GM21423 (cell line): ENCODE results near the gene FMNL2.
A peak's percentile ranks its signal among the peaks of the same experiment; 100 is the strongest.

Source experiments
- ATAC-seq: cut with Tn5 transposase; IDR thresholded peaks from one replicate; pipeline ENCODE4 v1.9.1; 2021; ENCODE audit warnings: mild to moderate bottlenecking, moderate library complexity; ENCODE audit not compliant: unreplicated experiment

The FMNL2 gene

DNA sequence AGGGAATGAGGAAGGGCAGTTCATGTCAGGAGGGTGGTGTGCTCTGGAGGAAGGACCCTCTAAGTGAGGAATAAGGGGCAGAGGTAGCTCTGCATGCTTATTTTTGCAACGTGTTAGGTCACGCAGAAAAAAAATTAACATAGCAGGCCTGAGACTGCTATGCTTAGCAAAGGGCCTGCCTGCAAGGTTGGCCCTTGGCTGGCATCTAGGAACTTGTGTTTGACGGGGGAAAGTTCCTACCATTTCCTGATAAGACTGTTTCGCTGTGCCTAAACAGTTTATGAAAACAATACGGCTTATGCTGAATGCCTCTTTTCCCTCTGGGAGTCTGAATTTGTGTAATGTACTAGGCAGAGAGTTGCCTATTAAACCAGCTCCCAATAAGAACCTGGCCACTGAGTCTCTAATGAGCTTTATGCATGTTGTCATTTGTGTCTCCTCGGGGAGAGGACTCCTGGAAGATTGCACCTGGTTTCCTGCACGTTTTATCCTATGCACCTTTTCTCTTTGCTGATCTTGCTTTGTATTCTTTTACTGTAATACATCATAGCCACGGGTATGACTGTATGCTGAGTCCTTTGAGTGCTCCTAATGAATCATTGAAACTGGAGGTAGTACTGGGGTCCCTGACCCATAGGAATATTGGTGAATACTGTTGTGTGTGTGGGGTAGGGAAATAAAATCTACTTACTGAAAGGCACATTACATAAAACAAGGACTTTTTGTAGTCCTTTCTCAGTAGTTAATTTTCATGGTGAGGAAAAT lies 213.3 kb downstream of the FMNL2 start:
- ATAC-seq = no peak

DNA sequence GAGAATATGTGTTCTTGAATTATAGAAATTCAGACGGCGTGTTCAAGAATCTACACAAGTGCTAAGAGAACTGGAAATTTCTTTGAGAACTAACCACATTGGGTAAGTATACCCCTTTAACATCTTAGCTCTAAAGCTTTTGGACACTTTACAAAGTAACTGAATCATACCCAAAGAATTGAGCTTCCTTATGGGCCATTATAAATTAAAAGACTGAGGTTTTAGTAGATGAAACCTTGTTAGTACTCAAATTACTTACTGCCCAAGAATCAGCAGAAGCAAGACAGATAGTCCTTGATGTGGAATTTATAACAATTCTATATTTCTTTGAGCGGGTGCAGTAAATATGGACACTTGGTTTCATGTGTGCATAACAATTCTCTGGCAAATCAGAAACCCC lies 214.0 kb downstream of the FMNL2 start:
- no peak for ATAC-seq

DNA sequence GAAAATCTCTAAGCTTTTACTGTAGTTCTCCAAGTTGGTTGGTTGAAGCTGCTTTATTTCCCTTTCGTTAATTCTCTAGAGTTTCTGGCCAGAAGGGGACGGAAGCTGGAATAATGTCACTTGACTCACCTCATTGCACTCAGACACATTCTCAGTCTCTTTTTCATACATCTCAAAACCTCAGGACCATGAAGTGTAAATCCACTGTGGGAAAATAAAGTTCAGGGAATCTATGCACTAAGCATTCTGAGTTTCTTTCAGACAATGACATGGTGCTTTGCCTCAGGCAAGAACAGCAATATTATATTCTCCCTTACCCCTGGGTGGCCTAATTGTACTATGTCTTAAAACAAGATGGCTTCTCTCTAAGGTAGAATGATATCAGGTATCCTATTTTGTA lies 214.4 kb downstream of the FMNL2 start:
- no peak for ATAC-seq

DNA sequence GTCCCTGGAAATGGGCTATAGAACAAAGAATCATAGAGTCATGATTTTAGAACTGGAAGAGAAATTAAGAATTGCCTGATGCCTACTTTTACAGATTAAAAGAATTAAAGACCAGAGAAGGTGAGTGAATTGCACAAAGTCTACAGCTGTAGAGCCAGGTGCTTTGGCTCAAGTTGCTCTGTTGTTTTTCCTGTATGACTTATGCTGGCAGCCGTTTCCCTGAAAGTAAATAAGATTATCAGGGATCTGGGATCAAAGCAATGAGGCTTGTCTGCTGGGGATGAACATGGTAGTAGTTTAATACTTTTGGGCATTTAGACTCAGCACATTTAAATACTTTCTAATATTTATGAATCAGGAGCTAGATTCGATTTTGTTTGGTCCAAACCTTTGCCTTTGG lies 215.4 kb downstream of the FMNL2 start:
- ATAC-seq = no peak

DNA sequence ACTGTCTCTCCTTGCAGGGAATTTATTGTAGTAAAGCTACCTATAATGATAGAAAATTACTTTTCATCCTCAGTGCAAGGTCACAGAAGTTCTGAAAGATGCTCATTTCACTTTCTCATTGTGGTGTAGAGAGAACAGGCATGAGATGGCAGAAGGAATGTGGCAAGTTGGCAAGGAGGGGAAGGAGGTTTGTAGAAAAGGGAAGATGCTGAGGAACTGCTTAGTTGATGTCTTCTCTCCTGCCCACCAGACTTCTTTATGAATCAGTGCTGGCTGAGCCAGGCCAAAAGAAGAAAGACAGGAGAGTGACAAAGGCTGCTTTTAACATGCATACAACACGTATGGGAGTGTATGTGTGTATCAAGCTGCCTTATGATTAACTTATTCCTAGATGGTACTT lies 217.9 kb downstream of the FMNL2 start:
- no peak for ATAC-seq

DNA sequence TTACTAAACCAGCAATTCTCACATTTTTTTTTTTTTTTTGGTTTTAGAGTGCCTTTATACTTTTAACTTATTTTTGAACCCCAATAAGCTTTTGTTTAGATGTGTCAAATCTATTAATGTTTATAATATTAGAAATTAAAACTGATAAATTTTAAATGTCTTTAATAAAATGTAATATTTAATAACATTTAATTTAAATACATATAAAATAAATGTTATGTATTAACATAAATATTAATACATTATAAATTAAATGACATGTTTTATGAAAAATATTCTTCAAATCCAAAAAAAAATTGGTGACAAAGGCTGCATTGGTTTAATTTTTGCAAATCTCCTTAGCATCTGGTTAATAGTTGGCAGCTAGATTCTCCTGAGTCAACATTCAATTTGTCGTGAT lies 218.5 kb downstream of the FMNL2 start:
- no peak for ATAC-seq

DNA sequence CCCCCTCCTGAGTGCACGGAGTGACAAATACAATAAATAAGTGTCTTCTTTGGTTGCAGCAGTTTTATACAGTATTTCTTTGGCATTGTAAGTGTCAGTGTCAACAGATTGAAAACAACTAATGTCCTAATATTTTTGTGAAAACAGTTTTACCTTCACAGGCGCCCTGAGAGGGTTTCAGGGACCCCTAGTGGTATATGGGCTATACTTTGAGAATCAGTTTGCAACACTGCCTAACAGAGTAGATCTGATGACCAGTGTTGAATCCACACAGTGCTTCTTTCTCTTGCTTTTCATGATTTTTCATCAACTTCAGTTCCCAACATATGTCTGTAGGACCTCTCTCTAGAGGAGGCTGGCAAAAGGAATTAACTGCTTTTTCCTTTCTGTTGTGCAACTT lies 220.1 kb downstream of the FMNL2 start:
- ATAC-seq = no peak

DNA sequence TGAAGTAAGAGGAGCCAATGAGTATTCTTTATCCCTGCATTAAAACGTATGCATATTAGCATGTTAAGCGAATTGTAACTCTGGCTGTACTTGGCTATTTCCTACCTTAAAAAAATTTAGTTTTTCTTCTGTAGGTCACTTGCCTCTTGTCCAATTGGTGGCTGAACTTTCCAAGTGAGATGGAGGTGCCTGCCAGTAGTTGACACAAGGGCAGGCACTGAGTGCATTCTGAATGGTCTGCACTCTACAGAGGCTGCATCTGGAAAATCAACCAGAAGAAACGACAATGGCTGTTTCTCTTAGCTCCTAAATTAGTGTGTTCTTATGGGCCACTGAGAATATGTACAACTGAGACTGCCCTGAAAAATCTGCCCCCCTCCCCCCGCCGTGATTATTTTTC lies 221.5 kb downstream of the FMNL2 start:
- ATAC-seq = no peak

DNA sequence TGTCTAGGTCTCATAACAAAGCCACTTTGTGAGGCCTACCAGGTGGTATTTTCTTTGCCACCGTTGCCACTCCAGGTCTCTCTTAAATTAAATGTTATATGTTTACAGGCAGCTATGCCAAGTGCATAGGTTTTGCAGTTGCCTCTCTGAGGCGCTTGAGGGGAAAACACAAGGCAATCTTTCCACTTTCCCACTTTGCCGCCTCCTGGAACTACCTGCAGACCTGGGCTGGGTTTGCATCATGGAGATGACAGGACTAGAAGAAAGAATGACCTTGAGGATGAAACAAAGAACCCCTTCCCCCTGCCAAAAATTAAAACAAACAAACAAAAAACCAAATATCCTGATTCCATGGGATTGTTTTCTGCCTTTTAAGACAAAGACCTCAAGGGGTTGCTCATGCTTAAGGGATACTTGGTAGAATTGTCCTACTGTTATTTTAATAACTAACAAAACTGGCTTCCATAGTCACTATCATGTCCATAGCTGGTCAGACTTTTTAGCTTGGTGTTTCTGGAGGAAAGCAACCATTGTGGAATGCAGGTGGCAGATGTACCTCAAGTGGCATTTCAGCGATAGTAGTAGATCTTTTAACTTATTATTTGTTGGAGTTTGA lies 222.4 kb downstream of the FMNL2 start:
- no peak for ATAC-seq

DNA sequence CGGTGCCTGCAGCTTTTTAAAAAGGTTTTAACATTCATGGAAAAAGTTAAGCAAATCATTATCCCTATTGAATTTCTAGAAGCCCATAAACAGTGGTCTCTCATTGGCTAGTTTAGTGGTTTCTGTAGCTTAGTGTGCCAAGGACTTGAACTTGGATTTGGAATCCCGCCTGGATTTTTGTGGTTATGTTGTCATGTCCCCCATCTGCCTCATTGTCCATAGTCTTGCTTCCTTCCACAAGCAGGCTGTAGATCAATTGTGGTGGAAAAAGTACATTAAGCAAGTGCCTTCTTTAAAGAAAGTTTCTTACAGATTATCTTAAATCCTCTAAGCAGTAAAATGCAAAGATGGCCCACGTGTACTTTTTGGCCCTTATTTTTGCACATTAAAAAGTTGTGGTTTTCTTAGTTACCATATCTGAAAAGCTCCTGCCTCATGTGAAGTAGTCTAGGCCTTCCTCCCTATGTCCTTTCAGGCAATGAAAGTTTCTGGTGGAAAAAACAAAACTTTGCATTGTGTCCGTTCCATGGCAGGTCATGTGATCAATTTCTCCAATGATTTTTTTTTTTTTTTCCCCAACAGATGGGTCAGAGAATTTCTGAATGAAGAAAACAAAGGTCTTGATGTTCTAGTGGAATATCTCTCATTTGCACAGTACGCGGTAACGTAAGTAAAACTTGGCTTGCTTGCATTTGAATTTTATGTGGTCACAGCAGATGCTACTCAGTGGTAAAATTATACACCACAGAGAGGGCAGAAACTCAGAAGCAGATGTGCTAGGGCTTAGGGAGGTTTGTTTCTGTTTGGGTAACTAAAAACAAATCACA lies 223.4 kb downstream of the FMNL2 start:
- ATAC-seq = peak; percentile 81

DNA sequence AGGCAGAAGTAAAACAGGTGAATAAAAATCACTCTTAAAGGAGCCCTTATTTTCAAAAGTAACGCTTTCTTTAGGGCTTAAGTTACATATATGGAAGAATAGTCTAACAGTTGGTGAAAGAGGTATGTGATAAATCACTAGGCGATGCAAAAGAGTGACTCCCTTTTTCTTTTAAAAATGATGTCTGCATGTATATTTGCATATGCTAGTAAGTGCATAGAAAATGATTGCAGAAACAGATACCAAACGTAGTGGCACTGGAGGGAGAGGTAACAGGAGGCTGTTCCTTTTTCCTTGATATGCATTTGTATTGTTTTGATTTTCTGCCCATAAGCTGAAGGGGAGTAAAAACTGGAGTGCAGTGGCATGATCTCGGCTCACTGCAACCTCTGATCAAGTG lies 224.0 kb downstream of the FMNL2 start:
- ATAC-seq = peak; percentile 27

DNA sequence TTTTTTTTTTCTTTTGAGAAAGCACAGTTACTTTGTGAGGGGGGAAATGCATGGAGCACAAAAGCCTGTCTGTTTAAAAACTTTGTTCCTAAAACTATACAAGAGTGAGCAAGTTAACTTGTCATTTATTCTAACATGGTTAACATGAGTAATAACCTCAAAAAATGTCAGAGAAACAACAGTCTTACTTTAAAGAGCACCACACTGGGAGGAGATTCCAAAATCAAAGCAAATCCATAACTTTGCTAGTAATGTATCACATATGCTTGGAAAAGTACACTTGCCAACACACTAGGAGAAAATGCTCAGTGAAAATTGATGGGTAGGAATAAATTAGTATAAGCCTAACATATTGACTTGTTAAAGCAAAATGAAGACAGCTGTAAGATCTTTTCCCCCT lies 225.2 kb downstream of the FMNL2 start:
- ATAC-seq = no peak

DNA sequence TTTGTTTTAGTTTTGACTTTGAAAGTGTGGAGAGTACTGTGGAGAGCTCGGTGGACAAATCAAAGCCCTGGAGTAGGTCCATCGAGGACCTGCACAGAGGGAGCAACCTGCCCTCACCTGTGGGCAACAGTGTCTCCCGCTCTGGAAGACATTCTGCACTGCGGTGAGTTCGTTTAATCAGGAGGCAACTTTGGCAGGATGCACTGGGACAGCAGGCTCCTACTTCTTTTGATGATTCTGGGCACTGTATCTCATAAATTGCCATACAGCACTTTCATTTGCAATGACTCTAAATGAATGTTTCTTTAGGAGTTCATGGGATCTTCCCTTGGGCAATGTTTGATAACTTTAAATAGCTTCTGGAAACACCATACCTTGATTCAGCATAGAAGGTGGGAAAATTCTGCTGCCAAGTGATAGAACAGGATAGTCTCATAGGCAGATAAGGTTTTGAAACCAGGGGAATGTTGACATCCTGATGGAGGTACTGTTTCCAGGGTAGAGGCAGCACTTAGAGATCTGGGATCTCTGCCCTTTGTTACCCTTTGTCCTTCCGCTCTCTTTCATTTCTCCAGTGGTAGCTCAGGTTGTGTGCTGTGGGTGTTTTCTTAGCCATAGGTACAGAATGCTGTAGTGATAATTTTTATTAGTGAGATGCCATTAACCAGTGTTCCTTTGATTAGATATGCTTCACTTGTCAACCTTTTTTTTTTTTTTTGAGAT lies 226.1 kb downstream of the FMNL2 start:
- ATAC-seq = no peak

DNA sequence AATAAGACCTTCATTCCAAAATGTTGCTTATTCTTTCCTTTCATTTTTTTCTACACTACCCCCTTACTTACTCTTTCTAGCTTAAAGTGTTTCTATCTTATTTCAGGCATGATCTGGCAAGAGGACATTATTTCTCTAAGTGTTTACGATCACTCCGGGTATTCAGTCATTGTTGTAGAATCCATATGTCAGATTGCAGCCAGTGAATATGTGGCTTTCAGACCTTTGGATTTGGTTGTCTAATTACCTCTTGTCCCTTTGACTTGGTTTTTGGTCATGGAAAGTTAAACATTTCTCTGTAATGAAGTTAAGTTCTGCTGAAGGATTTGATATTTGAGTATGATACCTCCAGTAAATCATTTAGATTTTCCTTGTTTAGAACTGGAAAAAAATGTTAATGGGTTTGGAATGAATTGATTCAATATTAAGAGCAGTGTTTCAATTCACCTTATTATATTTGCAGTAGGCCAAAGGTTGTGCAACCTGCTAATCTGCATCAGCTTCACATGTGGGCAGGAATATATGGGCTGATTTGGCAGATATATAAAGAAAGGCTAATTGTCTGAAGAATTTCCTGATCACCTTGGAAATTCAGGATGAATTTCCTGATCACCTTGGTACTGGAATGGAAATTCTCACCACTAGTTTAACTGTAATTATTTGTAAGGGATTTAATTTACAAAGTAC lies 227.4 kb downstream of the FMNL2 start:
- no peak for ATAC-seq

DNA sequence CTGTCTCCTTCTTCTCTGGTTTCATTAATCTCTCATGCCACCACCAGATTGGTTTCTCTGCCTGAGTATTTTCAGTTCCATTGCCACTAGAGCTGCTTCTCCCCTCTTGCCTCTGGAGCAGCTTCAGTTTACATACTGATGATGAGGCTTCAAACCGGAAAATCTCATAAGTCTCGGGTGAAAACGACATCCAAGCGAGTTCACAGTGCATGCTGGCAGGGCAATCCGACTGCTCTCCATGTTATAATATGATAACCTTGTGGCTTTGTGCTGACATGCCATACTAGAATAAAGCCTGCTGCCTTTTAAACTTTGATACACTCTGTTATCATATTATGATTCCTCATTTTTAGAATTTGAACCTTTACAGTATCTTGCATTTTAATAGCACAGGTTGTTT lies 228.8 kb downstream of the FMNL2 start:
- no peak for ATAC-seq

DNA sequence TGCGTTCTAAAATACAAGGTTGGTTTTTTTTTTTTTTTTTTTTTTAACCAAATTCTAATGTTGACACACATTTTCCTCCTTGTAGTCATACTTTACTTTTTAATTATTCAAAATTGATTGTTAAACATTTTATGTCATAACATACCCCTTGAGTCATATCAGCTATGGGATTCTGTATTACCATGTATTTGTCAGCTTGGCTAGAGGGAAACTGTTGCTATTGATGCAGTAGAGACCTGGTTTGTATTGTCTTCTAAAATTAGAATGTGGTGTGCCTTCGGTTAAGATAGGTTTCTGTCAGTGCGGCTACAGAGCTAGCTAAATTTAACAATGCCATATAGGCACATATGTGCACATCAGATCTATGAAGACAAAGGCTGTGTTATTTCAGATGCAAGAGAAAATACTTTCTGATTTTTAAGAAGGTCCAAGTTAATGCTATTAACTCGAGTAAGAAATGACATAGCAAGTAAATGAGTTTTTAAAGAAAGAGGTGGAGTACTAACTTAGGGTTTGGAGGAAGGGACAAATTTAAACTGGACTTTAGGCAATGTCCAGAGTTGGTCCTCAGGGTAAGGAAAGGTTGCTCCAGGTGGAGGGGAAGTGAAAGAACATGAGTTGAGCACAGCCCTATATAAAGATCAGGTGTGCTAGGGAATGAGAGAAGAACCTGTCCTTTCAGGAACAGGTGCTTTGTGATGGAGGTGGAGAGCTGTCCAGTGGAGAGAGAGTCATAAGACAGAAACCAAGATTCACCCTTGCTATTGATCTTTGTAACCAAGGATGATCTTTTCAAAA lies 230.0 kb downstream of the FMNL2 start:
- peak; percentile 80 for ATAC-seq

DNA sequence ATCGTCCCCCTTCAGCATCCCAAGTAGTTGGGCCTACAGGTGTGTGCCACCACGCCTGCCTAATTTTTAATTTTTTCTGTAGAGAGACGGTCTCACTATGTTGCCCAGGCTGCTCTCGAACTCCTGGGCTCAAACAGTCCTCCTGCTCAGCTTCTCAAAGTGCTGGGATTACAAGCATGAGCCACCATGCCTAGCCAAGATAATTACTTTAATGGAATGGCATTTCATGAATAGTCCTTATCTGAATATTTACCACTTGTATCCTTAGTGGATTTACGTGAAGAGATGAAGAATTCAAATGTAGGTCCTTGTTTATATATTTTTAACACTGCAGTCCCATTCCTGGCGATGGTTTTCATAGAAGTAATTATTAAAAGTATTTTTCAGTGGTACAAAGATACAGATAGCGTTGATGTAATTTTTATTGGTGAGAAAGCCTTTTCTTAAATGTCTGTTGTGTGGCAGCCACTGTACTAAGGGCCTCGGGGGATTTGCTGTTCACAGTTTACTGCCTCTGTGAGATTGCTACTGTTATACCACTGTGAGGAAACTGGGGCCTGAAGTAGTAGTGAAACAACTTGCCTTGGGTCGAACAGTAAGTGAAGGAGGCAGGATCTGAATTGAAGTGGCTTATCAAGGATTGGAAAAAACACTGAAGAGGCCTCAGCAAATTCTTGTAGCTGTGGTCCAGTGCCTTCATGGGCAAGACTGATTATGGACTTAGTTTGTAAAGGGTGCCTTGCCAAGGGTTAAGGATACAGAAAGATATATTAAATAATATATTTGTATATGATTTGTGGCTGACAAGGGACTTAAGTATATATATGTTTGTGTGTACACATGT lies 231.1 kb downstream of the FMNL2 start:
- peak; percentile 70 for ATAC-seq

DNA sequence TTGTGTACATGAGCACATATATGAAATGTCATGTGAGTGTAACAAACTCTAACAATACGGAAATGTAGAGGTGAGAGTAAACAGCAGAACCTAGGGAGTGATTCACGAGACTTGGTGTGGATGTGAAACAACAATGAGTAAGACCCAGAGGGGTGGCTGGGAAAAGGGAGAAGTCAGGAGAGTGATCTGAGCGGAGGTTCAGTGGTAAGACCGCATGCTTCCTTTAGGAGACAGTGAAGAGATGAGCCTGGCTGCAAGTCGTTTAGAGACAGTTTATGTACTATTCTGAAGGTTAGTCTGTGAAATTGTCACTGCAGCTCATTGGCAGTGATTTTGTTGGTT lies 231.7 kb downstream of the FMNL2 start:
- peak; percentile 38 for ATAC-seq

DNA sequence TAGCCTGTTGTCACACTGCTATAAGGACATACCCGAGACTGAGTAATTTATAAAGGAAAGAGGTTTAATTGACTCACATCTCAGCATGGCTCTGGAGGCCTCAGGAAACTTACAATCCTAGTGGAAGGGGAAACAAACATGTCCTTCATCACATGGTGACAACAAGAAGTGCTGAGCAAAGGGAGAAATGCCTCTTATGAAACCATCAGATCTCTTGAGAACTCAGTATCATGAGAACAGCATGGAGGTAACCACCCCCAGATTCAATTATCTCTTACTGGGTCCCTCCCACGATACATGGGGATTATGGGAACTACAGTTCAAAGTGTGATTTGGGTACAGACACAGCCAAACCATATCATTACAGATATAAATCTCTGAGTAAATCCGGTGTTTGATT lies 233.6 kb downstream of the FMNL2 start:
- no peak for ATAC-seq
